Hepatic stellate cell (primary cell): ENCODE data around the gene STK35.
A peak's percentile ranks its signal among the peaks of the same experiment; 100 is the strongest.

Experiments used
- DNase-seq: peaks from one replicate; pipeline ENCODE4 v3.0.0; 2011; ENCODE audit warnings: low spot score

STK35 gene

GRCh38 chr20:2136275-2136674, 34.6 kb downstream of the STK35 start:
- no peak for DNase-seq

- DNase-seq = peak; percentile 89
These were observed 36.0 kb downstream of the STK35 start for GRCh38 chr20:2137552-2138201.

- no peak for DNase-seq
These were observed 36.8 kb downstream of the STK35 start for GRCh38 chr20:2138396-2138795.

- DNase-seq = no peak
These were observed 37.6 kb downstream of the STK35 start for GRCh38 chr20:2139250-2139649.

GRCh38 chr20:2139736-2140135, 38.1 kb downstream of the STK35 start:
- no peak for DNase-seq

- DNase-seq = no peak
These were observed 38.9 kb downstream of the STK35 start for GRCh38 chr20:2140561-2140960.

- no peak for DNase-seq
These were observed 40.3 kb downstream of the STK35 start for GRCh38 chr20:2141600-2142575.

- DNase-seq = no peak
These were observed 41.0 kb downstream of the STK35 start for GRCh38 chr20:2142649-2143048.

GRCh38 chr20:2143594-2143993, 42.0 kb downstream of the STK35 start:
- no peak for DNase-seq

GRCh38 chr20:2144850-2145249, 43.2 kb downstream of the STK35 start:
- DNase-seq = no peak

GRCh38 chr20:2145376-2145775, 43.7 kb downstream of the STK35 start:
- no peak for DNase-seq

GRCh38 chr20:2146080-2146867, 44.6 kb downstream of the STK35 start:
- no peak for DNase-seq

- DNase-seq = no peak
These were observed 47.9 kb downstream of the STK35 start for GRCh38 chr20:2149507-2149906.

- no peak for DNase-seq
These were observed 49.0 kb downstream of the STK35 start for GRCh38 chr20:2150660-2151059.

GRCh38 chr20:2151858-2152281, 50.2 kb downstream of the STK35 start:
- DNase-seq = peak; percentile 56

- DNase-seq = no peak
These were observed 50.7 kb downstream of the STK35 start for GRCh38 chr20:2152317-2152716.

GRCh38 chr20:2153326-2153725, 51.7 kb downstream of the STK35 start:
- DNase-seq = no peak

GRCh38 chr20:2156224-2156623, 54.6 kb downstream of the STK35 start:
- no peak for DNase-seq

GRCh38 chr20:2156666-2157624, 55.3 kb downstream of the STK35 start:
- no peak for DNase-seq

- no peak for DNase-seq
These were observed 60.6 kb downstream of the STK35 start for GRCh38 chr20:2162125-2162822.

- DNase-seq = no peak
These were observed 61.2 kb downstream of the STK35 start for GRCh38 chr20:2162823-2163166.
